Measurements from ENCODE around the gene NMBR.

DNA sequence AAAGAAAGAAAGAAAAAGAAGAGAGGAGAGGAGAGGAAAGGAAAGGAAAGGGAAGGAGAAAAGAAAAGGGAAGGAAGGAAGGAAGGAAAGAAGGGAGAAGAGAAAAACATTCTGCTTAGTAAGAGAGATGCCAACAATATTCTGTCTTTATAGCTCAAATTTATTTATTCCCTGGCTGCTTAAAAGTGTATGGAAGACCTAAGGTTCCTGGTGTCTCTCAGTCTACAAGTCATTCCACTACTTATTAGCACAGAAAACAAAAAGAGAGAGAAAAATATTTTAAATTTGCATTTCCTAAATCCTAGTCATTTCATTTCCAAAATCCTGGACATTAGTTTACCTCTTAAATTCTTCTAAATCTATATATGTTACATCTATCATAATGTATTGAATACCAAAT, 67.8 kb downstream of the NMBR start:
- TF ChIP-seq CTCF (IDR thresholded peaks at IDR 0.05; ENCODE audit: low read depth, low read length) = no peak
- TF ChIP-seq MAX (IDR thresholded peaks at IDR 0.05; ENCODE audit: low read depth, low read length) = no peak
- TF ChIP-seq POLR2A (IDR thresholded peaks at IDR 0.05; ENCODE audit: extremely low read depth, insufficient read length) = no peak
- TF ChIP-seq MYC (IDR thresholded peaks at IDR 0.05; ENCODE audit: low read depth, low read length) = no peak

Measured in NB4 (cell line).